Measurements from ENCODE around the gene TGM1.
A peak's percentile ranks its signal among the peaks of the same experiment; 100 is the strongest.
"Not testable (repeated sequence)": the region's sequence is repeated elsewhere in the genome, so short reads cannot be mapped to it uniquely, and the experiment has no call there.

TGM1 gene

DNA sequence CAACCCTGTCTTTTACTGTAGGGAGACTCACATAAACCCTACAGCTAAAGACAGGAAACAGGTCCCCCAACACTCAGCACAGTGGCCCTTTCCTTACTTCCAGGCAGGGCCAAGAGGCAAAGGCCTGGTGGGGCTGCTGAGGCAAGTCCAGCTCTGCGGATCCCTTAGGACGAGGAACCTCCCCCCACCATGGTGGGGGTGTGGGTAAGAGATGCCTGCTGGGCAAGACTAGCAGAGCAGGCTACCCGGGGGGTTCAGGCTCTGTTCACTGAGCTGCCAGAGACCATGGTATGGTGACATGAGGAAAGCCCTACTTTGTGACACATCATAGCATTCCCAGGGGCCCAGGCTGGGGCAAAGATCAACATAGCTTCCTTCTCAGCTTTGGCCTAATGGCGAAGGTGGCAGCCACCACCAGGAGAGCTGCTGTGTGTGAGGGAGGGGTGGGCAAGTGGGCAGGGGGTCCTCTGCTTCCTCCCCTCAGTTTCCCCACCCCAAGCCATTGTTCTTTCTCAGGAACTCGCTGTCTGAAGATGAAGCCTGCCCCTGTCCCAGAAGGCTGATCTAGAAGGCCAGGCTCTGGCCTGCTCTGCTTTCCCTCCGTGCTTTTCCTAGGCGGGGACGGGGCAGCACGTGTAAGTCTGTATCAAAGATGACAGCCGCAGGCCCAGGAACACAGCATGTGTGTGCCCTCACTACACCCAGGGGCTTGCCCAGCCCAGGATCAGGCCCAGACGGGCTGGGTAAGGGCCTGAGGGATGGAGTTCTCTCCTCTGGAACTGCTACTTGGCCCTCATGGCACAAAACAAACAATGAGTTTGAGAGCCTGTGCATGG lies 10.5 kb downstream of the TGM1 start:
- no peak for DNase-seq

DNA sequence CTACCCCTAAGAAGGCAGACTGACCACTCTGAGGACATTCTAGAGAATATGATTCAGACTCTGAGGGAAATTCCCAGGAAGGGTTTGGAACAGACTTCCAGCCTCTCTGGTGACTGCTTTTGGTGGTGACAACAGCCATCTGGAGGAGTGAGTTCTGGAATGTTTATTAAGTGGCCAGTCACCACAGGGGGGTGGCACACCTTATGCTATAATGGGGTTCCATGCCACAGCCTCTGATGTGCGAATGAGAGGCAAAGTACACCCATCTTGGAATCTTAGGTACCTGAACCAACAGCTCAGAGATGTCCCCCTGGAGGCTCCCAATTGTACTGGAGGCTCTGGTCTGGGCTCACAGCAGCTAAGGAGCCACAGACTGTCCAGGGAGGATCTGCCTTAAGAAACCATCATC lies 11.1 kb downstream of the TGM1 start:
- DNase-seq = no peak

DNA sequence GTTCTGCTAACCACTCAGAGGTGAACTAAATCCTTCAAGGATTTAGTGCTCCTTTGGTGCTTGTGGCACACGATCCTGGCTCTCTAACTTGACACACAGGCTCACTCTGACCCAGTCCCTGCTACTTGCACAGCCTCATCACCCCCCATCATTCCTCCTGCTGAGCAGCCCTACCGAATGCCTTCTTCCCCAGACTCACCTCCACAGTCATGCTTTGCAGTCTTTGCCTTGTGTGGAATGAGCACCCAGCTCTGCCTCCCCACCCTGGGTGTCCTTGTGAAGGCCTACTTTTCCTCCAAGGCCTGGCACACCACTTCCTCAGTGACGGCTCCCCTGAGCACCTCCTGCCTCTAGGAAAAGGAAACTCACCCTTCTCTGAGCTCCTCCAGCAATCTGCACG lies 12.6 kb downstream of the TGM1 start:
- DNase-seq = no peak

DNA sequence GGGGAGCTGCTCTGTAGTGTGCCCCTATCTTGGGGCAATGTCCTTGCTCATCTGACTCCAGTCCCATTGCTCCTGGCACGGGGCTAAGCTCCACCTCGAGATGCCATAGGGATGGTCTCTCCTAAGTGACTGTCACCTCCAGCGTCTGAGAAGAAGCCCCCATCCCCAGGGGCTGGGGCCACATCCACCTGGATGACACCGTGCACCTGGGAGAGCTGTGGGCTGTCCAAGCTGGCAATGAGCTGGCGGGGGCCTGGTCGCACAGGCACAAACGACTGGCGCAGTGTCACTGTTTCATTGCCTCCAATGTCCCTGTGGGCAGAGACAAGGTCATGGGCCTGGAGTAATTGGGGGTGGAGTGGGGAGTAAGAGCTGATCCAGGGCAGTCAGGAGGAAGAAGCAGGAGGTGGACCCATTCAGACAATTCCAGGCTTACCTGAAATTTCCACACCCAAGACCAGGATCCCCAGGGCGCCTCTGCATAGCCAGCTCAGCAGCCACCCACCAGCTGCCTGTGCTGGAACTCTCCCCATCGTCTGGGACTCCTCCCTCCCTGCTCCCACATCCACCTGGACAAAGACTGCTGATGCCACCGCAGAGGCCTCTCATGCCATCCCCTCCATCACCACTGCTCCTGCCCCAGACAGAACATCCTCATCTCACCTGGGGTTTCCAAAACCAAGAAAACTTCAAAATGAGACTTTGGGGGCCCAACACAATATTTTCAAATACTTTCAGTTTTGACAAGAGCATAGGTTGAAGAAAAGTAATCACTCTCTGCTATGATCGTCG lies 13.6 kb downstream of the TGM1 start:
- DNase-seq = no peak

DNA sequence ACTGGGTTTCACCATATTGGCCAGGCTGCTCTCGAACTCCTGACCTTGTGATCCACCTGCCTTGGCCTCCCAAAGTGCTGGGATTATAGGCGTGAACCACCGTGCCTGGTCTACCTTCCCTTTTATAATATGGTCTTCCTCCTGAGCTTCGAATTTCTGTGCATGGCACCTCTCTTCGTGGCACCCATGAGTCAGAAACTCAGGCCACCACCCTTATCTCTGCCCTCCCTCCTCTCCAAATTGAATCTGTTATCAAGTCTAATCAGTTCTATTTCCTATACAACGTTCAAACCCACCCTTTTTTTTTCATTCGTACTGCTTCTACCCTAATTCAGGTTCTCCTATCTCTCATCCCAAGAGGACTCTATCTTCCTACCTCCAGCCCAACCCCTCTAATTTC lies 15.6 kb downstream of the TGM1 start:
- DNase-seq = no peak

DNA sequence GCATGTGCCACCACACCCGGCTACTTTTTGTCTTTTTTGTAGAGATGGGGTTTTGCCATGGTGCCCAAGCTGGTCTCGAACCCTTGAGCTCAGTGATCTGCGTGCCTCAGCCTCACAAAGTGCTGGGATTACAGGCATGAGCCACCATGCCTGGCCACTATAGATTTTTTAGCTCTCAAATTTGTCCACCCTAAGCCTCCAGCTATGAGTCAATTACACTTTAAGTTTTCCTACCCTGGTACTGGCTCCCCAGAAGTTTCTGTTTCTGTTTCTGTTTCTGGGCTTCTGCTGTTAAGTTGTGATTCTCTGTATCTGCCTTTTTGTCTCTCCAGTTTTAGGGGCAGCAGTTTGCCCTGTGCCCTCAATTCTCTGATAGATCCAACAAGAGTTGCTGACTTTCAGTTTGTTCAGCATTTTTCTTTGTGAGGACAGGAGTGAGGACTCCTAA lies 16.2 kb downstream of the TGM1 start:
- no peak for DNase-seq

DNA sequence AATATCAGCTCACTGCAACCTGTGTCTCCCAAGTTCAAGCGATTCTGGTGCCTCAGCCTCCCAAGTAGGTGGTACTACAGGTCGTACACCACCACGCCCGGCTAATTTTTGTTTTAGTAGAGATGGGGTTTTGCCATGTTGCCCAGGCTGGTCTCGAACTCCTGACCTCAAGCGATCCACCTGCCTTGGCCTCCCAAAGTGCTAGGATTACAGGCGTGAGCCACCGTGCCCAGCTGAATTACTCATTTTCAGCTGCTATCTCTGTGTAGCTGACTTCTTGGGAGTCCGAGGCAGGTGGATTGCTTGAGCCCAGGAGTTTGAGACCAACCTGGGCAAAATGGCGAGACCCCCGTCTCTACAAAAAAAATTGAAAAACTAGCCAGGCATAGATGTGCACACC lies 17.6 kb downstream of the TGM1 start:
- not testable (repeated sequence) for DNase-seq

DNA sequence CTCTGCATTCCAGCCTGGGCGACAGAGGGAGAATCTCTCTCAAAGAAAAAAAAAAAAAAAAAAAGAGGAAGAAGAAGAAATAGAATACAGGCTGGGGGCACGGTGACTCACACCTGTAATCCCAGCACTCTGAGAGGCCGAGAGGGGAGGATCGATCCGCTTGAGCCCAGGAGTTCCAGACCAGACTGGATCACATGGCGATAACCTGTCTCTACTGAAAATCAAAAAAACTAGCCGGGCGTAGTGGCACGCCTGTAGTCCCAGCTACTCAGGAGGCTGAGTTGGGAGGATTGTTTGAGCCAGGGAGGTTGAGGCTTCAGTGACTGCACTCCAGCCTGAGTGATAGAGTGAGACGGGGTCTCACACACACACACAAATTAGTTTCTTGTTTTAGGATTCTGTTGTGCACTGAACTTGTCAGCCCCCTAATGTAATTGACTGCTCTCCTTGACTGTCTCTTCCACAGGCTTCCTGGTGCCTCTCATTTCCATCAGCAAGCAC lies 19.6 kb downstream of the TGM1 start:
- no peak for DNase-seq

DNA sequence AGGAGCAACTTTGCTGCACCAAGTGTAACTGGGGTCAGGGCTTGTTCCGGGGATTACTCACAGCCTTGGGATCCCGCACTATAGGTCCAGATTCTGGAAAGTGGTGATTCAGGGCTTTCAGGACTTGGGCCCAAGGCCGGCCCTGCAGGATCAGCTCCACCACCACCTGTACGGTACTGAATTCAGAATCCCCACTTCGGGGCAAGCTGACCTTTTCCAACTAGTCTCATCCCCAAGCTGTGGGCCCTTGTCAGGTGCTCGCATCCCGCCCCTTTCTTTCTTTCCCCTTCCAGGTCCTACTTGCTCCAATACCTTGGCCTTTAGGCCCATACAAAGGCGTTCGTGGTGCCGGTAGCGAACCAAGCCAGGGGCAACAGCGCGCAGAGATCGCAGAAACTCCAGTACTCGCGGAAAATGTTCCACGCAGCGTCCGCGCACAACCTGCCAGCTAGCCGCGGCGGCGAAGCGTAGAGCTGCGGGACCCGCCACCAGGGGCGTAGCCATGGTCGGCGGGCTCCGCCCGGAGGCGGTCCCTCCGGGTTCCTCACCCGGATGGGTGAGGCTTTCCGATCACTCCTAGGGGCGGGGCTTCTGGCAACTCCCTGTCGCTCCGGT lies 21.0 kb downstream of the TGM1 start:
- DNase-seq = peak; percentile 92

DNA sequence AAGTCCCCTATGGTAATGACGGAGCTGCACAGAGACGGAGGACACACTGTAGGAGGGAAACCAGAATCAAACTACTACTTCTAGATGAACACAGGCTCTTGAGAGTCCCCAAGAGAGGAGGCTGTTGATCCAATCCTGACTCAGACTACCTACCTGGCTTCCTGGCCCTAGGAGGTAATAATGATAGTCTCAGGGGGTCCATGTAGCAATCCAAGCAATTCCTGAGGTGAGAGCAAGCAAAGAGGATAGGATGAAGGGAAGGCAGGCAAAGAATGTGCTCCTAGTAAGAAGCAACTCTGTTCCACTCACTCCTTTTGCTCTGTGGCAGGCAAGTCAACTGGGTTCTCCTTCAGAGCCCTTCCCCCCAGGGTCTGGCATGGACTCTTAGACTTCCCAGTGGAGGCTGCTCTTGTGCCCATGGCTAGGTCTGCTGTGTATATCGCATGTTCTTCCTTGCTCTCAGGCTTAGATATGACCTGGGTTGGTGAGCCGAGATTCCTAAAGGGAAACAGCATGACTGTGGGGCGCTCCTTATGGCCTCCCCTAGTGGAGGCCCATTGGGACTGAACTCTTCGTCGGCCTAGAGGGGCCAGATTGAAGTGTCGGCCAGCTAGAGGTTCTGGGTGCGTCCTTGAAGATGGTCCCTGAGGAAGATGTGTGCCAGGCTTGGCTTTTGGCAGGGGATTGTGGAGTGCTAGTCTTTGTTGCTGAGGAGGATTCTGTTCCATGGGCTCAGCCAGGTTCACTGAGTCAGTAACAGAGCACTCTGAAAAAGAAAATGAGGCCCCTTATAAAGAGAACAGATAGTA lies 22.7 kb downstream of the TGM1 start:
- no peak for DNase-seq

DNA sequence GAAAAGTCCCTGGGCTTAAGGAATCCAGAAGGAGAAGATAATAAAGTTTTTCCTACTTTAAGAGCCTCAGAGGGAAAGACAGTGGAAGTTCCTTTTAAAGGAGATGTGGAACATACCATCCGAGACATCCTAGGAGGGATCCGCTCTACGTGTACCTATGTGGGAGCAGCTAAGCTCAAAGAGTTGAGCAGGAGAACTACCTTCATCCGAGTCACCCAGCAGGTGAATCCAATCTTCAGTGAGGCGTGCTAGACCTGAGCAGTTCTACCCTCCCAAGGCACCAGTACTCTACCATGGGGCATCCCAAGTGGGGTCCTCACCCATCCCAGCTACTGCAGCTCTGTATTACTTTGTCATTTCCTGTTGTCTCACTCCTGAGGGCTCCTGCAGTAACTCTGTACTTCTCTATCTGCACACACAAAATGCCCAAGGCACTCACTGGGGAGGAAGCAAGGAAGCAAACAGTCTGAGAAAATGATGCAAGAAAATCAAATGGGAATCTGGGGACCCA lies 24.4 kb downstream of the TGM1 start:
- no peak for DNase-seq

DNA sequence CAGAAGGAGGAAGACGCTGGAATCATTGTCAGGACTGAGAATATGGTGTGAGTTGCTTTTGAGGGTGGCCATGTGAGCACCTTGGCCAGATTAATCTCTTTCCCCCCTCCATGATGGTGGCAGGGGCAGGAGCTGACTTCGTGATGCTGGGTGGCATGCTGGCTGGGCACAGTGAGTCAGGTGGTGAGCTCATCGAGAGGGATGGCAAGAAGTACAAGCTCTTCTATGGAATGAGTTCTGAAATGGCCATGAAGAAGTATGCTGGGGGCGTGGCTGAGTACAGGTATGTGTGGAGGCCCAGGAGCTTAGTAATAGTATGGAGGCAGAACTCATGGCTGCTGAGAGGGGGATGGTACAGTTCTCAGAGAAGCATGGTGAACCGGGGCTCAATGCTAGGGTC lies 24.9 kb downstream of the TGM1 start:
- DNase-seq = no peak

DNA sequence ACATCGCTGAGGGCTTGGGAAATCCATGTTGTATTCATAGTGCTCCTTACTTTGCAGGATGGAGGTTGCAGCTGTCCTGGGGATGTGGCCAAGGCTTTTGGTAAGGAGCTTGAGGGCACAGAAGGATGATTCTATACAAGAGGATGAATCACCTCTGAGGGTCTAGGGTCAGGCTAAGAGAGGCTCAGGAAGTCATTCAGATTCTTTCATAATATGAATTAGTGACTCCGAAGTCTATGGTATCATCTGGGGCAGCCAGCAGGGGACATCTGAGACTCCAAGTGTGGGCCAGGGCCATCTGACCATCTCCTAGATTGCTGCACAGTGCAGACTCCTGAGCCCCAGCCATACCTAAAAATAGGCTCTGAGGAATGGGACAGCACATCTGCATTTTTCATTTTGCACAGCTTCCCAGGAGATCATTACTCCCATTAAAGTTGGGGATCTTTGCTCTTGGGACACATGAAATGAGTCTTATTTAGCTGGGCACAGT lies 25.5 kb downstream of the TGM1 start:
- DNase-seq = no peak

DNA sequence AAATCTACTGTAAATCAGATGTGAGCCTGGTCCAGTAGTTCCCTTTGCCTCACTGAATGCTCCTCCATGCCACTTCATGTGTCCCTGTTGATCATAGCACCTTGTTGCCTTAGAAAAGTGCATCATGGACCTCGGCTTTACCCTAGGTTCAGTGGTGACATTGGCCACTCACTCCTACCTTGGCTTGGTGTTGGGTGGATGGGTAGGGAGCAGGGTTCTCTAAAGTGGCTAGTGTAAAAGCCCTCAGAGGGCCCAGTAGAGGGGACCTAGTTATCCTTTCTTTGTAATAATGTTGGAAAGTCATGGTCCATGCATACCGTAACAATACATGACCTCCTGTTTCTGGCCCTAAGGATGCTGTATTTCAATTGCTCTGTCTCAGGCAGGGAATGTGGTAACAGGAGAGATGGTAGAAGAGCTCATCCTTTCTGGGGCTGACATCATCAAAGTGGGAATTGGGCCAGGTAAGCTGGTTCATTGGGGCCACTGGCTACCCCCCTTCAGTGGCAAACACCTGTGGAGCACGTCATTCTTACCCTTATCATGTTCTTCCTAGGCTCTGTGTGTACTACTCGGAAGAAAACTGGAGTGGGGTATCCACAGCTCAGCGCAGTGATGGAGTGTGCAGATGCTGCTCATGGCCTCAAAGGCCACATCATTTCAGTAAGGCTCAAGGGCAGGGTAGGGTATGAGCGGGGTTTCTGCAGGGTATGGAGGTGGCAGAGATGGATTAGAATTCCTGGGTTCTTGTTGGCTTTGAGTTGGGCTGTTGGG lies 26.1 kb downstream of the TGM1 start:
- no peak for DNase-seq

DNA sequence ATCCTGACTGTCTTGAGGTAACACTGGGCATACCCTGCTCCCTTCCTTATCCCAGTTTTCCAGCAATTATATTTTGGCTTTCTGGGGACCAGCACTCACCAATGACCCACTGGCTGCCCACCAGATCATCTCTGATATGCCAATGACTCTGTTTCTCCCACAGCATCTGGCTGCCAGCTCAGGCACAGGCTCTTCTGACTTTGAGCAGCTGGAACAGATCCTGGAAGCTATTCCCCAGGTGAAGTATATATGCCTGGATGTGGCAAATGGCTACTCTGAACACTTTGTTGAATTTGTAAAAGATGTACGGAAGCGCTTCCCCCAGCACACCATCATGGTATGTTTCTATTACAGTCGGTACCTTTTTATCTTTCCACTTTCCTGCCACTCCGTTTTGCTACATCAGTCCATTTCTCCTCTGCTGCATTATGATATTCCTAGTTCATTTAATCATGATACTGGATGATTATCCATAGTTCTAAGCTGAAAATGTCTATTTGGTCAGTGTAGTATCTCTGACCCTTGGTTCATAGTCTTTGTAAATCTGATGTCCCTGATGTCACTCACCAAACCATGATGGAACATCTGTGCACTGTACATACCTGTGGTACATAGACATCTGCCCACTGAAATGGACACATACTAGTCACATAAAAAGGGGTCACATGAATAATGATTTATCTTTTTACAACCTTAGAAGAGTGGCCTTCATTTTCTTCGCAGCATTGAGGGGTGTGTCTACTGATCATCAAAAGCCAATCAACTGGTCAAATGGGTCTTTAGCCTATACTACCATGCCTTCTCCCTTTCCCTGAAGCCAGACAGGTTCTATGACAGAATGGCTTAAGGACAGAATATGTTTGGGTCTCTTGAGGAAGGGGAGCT lies 26.9 kb downstream of the TGM1 start:
- DNase-seq = no peak

DNA sequence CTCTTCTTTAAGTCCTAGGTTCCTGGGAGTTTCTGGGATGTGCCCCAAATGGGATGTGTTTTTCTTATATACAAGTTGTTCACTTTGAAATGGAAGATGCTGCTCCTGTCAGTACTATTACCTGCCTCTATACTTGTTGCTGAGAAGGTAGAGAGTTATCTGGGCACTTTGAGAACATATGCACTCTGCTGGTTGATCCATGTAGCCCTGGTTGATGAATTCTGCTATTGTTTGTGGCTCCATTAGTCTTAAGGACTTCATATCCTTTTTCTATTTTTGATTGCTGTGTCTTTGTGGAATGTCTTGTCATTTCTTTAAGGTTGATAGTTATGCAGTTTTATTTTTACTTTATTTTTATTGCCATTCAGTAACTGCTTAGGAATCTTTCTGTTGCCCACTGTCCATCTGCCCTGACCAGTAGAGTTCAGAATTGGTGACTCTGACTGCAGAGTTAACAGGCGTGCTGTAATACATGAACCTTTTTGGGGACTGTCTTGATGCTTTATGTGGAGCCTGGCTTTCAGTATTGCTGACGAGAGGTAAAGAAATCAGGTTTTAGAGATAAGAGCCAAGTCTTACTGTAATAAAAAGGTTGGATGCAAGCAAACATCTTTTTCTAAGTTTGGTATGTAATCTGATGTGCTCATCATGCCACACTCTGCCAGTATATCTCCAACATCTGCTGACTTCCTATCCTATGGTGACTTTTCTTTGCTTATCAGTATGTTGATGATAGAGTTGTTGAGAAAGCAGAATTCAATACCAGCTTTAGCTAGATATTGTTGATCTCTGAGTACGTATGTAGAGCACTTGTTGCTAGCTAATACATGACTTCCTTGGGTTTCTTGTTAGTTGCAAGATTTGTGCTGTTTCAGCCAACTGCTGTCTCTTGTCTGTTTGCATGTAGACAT lies 28.6 kb downstream of the TGM1 start:
- DNase-seq = no peak

DNA sequence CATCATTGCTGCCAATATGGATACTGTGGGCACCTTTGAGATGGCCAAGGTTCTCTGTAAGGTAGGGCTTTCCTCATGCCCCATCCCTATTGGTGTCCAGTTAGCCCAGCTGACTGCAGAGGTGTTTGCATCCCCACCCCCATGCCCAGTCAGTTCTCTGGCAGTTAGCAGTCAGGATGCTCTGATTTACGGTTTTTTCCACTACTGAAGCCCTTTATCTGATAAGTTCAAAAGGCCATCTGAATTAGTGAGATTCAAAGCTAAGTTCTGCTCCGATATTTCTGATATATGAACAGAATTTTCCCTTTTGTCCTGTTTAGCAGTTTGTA lies 29.5 kb downstream of the TGM1 start:
- no peak for DNase-seq

DNA sequence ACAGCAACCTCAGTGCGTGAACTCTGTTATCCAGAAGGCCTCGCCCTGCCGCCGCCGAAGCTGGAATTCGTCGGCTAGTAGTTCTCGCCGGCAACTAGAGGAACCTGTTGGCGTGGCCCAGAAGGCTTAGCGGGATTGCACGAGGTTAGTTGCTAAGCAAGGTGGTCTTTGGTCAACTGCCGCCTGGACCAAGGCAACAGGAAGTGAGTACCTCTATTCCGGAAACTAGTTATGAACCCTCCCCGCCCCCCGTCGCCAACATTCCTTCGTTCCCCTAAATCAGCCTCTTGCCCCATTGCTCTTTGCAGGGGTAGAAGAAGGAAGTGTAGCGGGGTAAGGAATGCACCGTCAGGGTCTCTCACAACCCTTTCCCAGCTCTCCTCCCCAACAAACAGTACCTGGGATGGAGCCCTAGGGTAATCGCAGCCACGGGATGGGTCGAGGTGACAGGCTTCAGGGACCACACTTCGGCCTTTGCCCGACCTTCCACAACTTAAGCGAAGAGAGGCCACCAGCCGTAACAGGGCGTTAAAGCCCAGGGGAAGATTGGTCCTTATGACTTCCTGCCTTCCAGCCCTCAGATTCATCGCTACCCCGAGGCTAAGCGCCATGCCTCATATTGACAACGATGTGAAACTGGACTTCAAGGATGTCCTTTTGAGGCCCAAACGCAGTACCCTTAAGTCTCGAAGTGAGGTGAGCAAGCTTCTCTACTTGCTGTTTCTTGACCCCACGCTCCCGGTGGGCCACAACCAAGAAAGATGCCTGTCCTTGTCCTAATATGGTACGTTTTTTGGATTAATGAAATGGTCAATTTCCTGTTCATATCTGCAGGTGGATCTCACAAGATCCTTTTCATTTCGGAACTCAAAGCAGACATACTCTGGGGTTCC lies 30.1 kb downstream of the TGM1 start, which contains the start of gene GMPR2:
GMPR2 (plus strand) TSS at position 285 of the 893 bp plus-strand sequence; CDS start at position 610, 325 bp downstream.
- no peak for DNase-seq

Data from stimulated activated CD4-positive, alpha-beta T cell treated with anti-CD3 and anti-CD28 coated beads, Interleukin-1b, Interleukin-23, amount 100 ng/mL, for 48 hours (primary cell).